Glutamatergic neuron (in vitro differentiated cells): Measurements from ENCODE around the gene PAM. TPM values are rescaled to one million over a fixed set of nuclear protein-coding genes. Genes with fewer than 3 reads are reported as not detected.
"Not testable (repeated sequence)": the region's sequence is repeated elsewhere in the genome, so short reads cannot be mapped to it uniquely, and the experiment has no call there.

Experiments
- DNase-seq: peaks from one replicate; pipeline ENCODE4 v3.0.0; 2022
- H3K27ac Mint-ChIP-seq: one replicate; pipeline ENCODE4 v1.8.0; 2020; ENCODE audit warnings: mild to moderate bottlenecking, mixed read lengths, inconsistent platforms; ENCODE audit not compliant: unreplicated experiment
- H3K27me3 Mint-ChIP-seq: one replicate; pipeline ENCODE4 v1.8.0; 2020; ENCODE audit warnings: mild to moderate bottlenecking, moderate library complexity, mixed read lengths, inconsistent platforms; ENCODE audit not compliant: unreplicated experiment
- H3K36me3 Mint-ChIP-seq: one replicate; pipeline ENCODE4 v1.8.0; 2020; ENCODE audit warnings: mild to moderate bottlenecking, mixed read lengths, inconsistent platforms; ENCODE audit not compliant: unreplicated experiment
- H3K4me1 Mint-ChIP-seq: one replicate; pipeline ENCODE4 v1.8.0; 2020; ENCODE audit warnings: mild to moderate bottlenecking, low read depth, mixed read lengths, inconsistent platforms; ENCODE audit not compliant: unreplicated experiment
- H3K4me3 Mint-ChIP-seq: one replicate; pipeline ENCODE4 v1.8.0; 2020; ENCODE audit warnings: mild to moderate bottlenecking, mixed read lengths, inconsistent platforms; ENCODE audit not compliant: unreplicated experiment
- H3K9me3 Mint-ChIP-seq: one replicate; pipeline ENCODE4 v1.8.0; 2020; ENCODE audit warnings: mild to moderate bottlenecking, moderate library complexity, mixed read lengths, inconsistent platforms; ENCODE audit not compliant: unreplicated experiment
- CTCF ChIP-seq: fragments of 200-600 bp; sonication (generic); IDR thresholded peaks from one replicate; pipeline ENCODE4 v1.5.0; 2021; ENCODE audit not compliant: partially characterized antibody, unreplicated experiment
- total RNA-seq: library from RNA; stranded (reverse); fragmentation: NEBNext Ultra II Directional; extraction: Animal tissue kit (Norgen Biotek cat#: 25700); gene quantifications from one replicate; pipeline ENCODE4 v1.2.1, GENCODE V29; 2021; ENCODE audit not compliant: unreplicated experiment

PAM gene
- total RNA-seq, 1 donor from 2014 or later: 192 TPM

- DNase-seq: no peak
- H3K4me3 Mint-ChIP-seq: peak overlapping the region; percentile 84
- H3K27ac Mint-ChIP-seq: peak overlapping the region; percentile 91
- H3K4me1 Mint-ChIP-seq: peaks cover 34% of the 10 kb centered on the region
- no peak for TF ChIP-seq CTCF
- peaks cover 5% of the 10 kb centered on the region for H3K9me3 Mint-ChIP-seq
- H3K27me3 Mint-ChIP-seq: peaks cover 2% of the 10 kb centered on the region
- H3K36me3 Mint-ChIP-seq: peaks cover 8% of the 10 kb centered on the region
Observed at GRCh38 chr5:102902135-102902448, 147.0 kb downstream of the PAM start.

- no peak for DNase-seq
- H3K9me3 Mint-ChIP-seq: peaks cover 5% of the 10 kb centered on the region
- no peak overlapping the region for H3K4me3 Mint-ChIP-seq
- peaks cover 8% of the 10 kb centered on the region for H3K36me3 Mint-ChIP-seq
- no peak overlapping the region for H3K27ac Mint-ChIP-seq
- peaks cover 31% of the 10 kb centered on the region for H3K4me1 Mint-ChIP-seq
- TF ChIP-seq CTCF: no peak
- H3K27me3 Mint-ChIP-seq: peaks cover 2% of the 10 kb centered on the region
Observed at GRCh38 chr5:102902647-102903046, 147.5 kb downstream of the PAM start.

- peaks cover 8% of the 10 kb centered on the region for H3K36me3 Mint-ChIP-seq
- no peak overlapping the region for H3K4me3 Mint-ChIP-seq
- no peak for DNase-seq
- H3K4me1 Mint-ChIP-seq: peaks cover 31% of the 10 kb centered on the region
- peaks cover 2% of the 10 kb centered on the region for H3K27me3 Mint-ChIP-seq
- H3K9me3 Mint-ChIP-seq: peaks cover 5% of the 10 kb centered on the region
- TF ChIP-seq CTCF: no peak
- H3K27ac Mint-ChIP-seq: peak overlapping the region; percentile 34
Observed at GRCh38 chr5:102903074-102903871, 148.2 kb downstream of the PAM start.

- H3K27me3 Mint-ChIP-seq: no peaks in the 10 kb centered on the region
- H3K36me3 Mint-ChIP-seq: peaks cover 8% of the 10 kb centered on the region
- H3K4me1 Mint-ChIP-seq: peaks cover 23% of the 10 kb centered on the region
- no peak overlapping the region for H3K4me3 Mint-ChIP-seq
- TF ChIP-seq CTCF: no peak
- H3K9me3 Mint-ChIP-seq: peaks cover 5% of the 10 kb centered on the region
- H3K27ac Mint-ChIP-seq: no peak overlapping the region
- DNase-seq: no peak
Observed at GRCh38 chr5:102905056-102905455, 150.0 kb downstream of the PAM start.

GRCh38 chr5:102907099-102907498 lies 152.0 kb downstream of the PAM start:
- peaks cover 18% of the 10 kb centered on the region for H3K4me1 Mint-ChIP-seq
- H3K36me3 Mint-ChIP-seq, H3K27me3 Mint-ChIP-seq, H3K27ac Mint-ChIP-seq, DNase-seq, H3K9me3 Mint-ChIP-seq, H3K4me3 Mint-ChIP-seq: not testable (repeated sequence)
